ENCODE results near the gene SUPT5H. TPM values are rescaled to one million over a fixed set of nuclear protein-coding genes. Genes with fewer than 3 reads are reported as not detected.

The SUPT5H gene
- total and polyA plus RNA-seq, 10 of the 15 experiments (the other 5 are each of a cell fraction or from before 2014, with no cell fraction given), result 27.2 to 194 (median 83.6) TPM

GRCh38 chr19:39506944-39507714 is 61.7 kb downstream of the SUPT5H start:
- Histone ChIP-seq H2AFZ (ENCODE audit: control insufficient read depth, low read depth, low read length) (peak overlapping the region; percentile 89), H3K4me3 (peak overlapping the region; percentile 64; the same call in 1 of the 2 replicates), H3K4me2 (ENCODE audit: control insufficient read depth, insufficient read depth) (peak overlapping the region; percentile 94), H3K36me3 (ENCODE audit: control insufficient read depth in 2 of 2, insufficient read depth in 2 of 2, low read length in 1 of 2) (no peaks in the 10 kb centered on the region), H3K27me3 (replicated peaks in 1 of 2; ENCODE audit: control insufficient read depth in 2 of 2, insufficient read depth in 2 of 2, low read length in 1 of 2) (no peaks in the 10 kb centered on the region; a peak in 1 of 4 replicates), H3K9ac (ENCODE audit: control insufficient read depth, insufficient read depth, low read length) (peak overlapping the region; percentile 50; the same call in 1 of the 2 replicates), H3K79me2 (ENCODE audit: control insufficient read depth, insufficient read depth, low read length) (no peaks in the 10 kb centered on the region), H4K20me1 (ENCODE audit: control insufficient read depth, insufficient read depth) (no peaks in the 10 kb centered on the region), H3K4me1 (ENCODE audit: control insufficient read depth, insufficient read depth, low read length) (peaks cover 8% of the 10 kb centered on the region; the same call in 1 of the 2 replicates), H3K27ac (ENCODE audit: control insufficient read depth, insufficient read depth) (no peak overlapping the region), H3K9me3 (replicated peaks; ENCODE audit: control insufficient read depth, insufficient read depth, low read length) (no peaks in the 10 kb centered on the region; the same call in 2 of the 3 replicates)
- ATAC-seq (peak; percentile 81), DNase-seq (ENCODE audit: low read depth, low spot score) (no peak), FAIRE-seq (peak; percentile 23)
- BruUV-seq (replicated peaks), result no TSS peak
- ChIA-PET CTCF (interaction anchor here (1.0 to 1.8 kb wide), 3 partner anchors 8 to 67 kb away, joined by 3 to 4 read pairs (median 4); no protein-coding TSS in a partner anchor), SMC1A (ENCODE audit: uncharacterized antibody, unreplicated experiment) (no interaction called here), POLR2A (no interaction called here), RAD21 (ENCODE audit: unreplicated experiment) (no interaction called here)
- WGBS (ENCODE audit: insufficient coverage, insufficient replicate concordance, low lambda C conversion rate, missing lambda C conversion rate), result 6% methylated on average over 76 of the region's 96 CpGs
- in situ Hi-C loops (cut with MboI) (no loop called here), intact Hi-C loops (cut with micrococcal nuclease; ENCODE audit: unreplicated experiment) (no loop called here)
- peak; percentile 68; the same call in 1 of the 2 replicates for TF ChIP-seq GATAD2B (conservative IDR thresholded peaks at IDR 0.05; ENCODE audit: low read depth)
- peak; percentile 89 to 98 for TF ChIP-seq BHLHE40 (IDR thresholded peaks at IDR 0.05; ENCODE audit: borderline replicate concordance in 1 of 2, low read depth in 2 of 2, low read length in 1 of 2)
- peak; percentile 79 for TF ChIP-seq IKZF1 (conservative IDR thresholded peaks at IDR 0.05)
- TF ChIP-seq ZNF687 (IDR thresholded peaks at IDR 0.05), result peak; percentile 76; the same call in 1 of the 2 replicates
- TF ChIP-seq SIN3A (IDR thresholded peaks at IDR 0.05; ENCODE audit: low read depth, low read length), result 0 out of 2 replicates have a peak, but pooled peaks have one; percentile 19
- TF ChIP-seq HDAC6 (IDR thresholded peaks at IDR 0.05; ENCODE audit: unreplicated experiment), result peak; percentile 84
- TF ChIP-seq NRF1 (conservative IDR thresholded peaks at IDR 0.05; ENCODE audit: low read depth, low read length), result 0 out of 2 replicates have a peak, but pooled peaks have one; percentile 24
- no peak for TF ChIP-seq IRF5 (IDR thresholded peaks at IDR 0.05; ENCODE audit: borderline replicate concordance)
- 0 out of 3 replicates have a peak, but pooled peaks of 1 of the 2 experiments have one; percentile 26 for TF ChIP-seq EGR1 (IDR thresholded peaks at IDR 0.05; ENCODE audit: borderline replicate concordance in 1 of 2, low read depth in 2 of 2, low read length in 2 of 2)
- no peak for TF ChIP-seq ZSCAN29 (IDR thresholded peaks at IDR 0.05)
- TF ChIP-seq POLR2A (IDR thresholded peaks at IDR 0.05; ENCODE audit: low read depth, low read length), result 0 out of 2 replicates have a peak, but pooled peaks have one; percentile 35
- TF ChIP-seq RB1 (IDR thresholded peaks at IDR 0.05; ENCODE audit: borderline replicate concordance), result 0 out of 2 replicates have a peak, but pooled peaks have one; percentile 37
- TF ChIP-seq ZNF384 (IDR thresholded peaks at IDR 0.05; ENCODE audit: borderline replicate concordance, low read depth, low read length), result no peak
- peak; percentile 62; the same call in 1 of the 2 replicates for TF ChIP-seq MAX (IDR thresholded peaks at IDR 0.05; ENCODE audit: low read depth, low read length)
- TF ChIP-seq DPF2 (IDR thresholded peaks at IDR 0.05), result 0 out of 2 replicates have a peak, but pooled peaks have one; percentile 61
- TF ChIP-seq USF1 (IDR thresholded peaks at IDR 0.05; ENCODE audit: borderline replicate concordance, extremely low read length, insufficient read depth, low read depth, low read length), result peak; percentile 60

Data from GM12878 (cell line).